CD14-positive monocyte (primary cell): Measurements from ENCODE around the gene SMARCAL1. TPM values are rescaled to one million over a fixed set of nuclear protein-coding genes. Genes with fewer than 3 reads are reported as not detected.

ENCODE experiments used
- DNase-seq, 3 donors: peaks; one replicate each; pipeline ENCODE4 v3.0.0-alpha.2; 2011 to 2022
- H2AFZ ChIP-seq: 2 replicates; pipeline ENCODE4 v1.6.0; 2012; ENCODE audit warnings: mild to moderate bottlenecking, low read depth, low read length, inconsistent platforms; ENCODE audit not compliant: insufficient read depth, poor library complexity, severe bottlenecking
- H3K27ac ChIP-seq, 2 donors: 1 replicate in 1 of 2; 2 replicates in 1 of 2; pipeline ENCODE4 v1.5.1; 2012 to 2013; ENCODE audit warnings: low read length in 2 of 2, control low read depth in 1 of 2, inconsistent platforms in 1 of 2, low read depth in 1 of 2, mild to moderate bottlenecking in 1 of 2
- H3K27me3 ChIP-seq, 2 donors: one replicate each; pipeline versions ENCODE4 v1.6.0 to v1.6.1; 2011 to 2013; ENCODE audit warnings: low read length in 2 of 2; ENCODE audit not compliant: control insufficient read depth in 2 of 2, insufficient read depth in 2 of 2
- H3K36me3 ChIP-seq, 2 donors: replicated peaks in 1 of 2; 1 replicate in 1 of 2; 2 replicates in 1 of 2; pipeline versions ENCODE4 v1.5.1 to v1.6.1; 2012 to 2013; ENCODE audit warnings: low read length in 2 of 2, control low read depth in 1 of 2, inconsistent platforms in 1 of 2, mild to moderate bottlenecking in 1 of 2; ENCODE audit not compliant: insufficient read depth in 2 of 2, control insufficient read depth in 1 of 2
- H3K4me1 ChIP-seq, 2 donors: 1 replicate in 1 of 2; 2 replicates in 1 of 2; pipeline versions ENCODE4 v1.5.1 to v1.6.1; 2012 to 2013; ENCODE audit warnings: low read length in 2 of 2, control low read depth in 1 of 2, inconsistent platforms in 1 of 2, mild to moderate bottlenecking in 1 of 2, moderate library complexity in 1 of 2; ENCODE audit not compliant: insufficient read depth in 2 of 2, control insufficient read depth in 1 of 2
- H3K4me2 ChIP-seq: replicated peaks from 2 replicates; pipeline ENCODE3; 2012; ENCODE audit warnings: low read length, moderate library complexity, mild to moderate bottlenecking; ENCODE audit not compliant: poor library complexity, severe bottlenecking; ENCODE audit errors: extremely low read depth
- H3K4me3 ChIP-seq, 3 experiments: fragments of 200-600 bp in 1 of 3; sonication (generic) in 1 of 3; replicated peaks in 1 of 3; 1 replicate in 2 of 3; 2 replicates in 1 of 3; pipeline ENCODE4 v1.5.1; 2011 to 2013; ENCODE audit warnings: low read length in 3 of 3, mild to moderate bottlenecking in 3 of 3, control low read depth in 2 of 3, low read depth in 2 of 3, inconsistent platforms in 1 of 3, moderate library complexity in 1 of 3
- H3K79me2 ChIP-seq: 2 replicates; pipeline ENCODE4 v1.6.0; 2012; ENCODE audit warnings: mild to moderate bottlenecking, control low read depth, inconsistent platforms, low read length, moderate library complexity; ENCODE audit not compliant: insufficient read depth
- H3K9ac ChIP-seq: 2 replicates; pipeline ENCODE4 v1.6.0; 2017; ENCODE audit warnings: low read length, mild to moderate bottlenecking; ENCODE audit not compliant: insufficient read depth, poor library complexity, severe bottlenecking
- H3K9me3 ChIP-seq, 2 donors: replicated peaks in 1 of 2; 1 replicate in 1 of 2; 2 replicates in 1 of 2; pipeline versions ENCODE4 v1.5.1 to v1.6.1; 2012 to 2013; ENCODE audit warnings: low read length in 2 of 2, control low read depth in 1 of 2; ENCODE audit not compliant: control insufficient read depth in 1 of 2, insufficient read depth in 1 of 2
- H4K20me1 ChIP-seq: 2 replicates; pipeline ENCODE4 v1.6.0; 2012; ENCODE audit warnings: mild to moderate bottlenecking, low read length, control low read depth, moderate library complexity; ENCODE audit not compliant: insufficient read depth
- H3K27ac Mint-ChIP-seq, 7 donors: one replicate each; pipeline ENCODE4 v1.8.0; 2020; ENCODE audit warnings: mild to moderate bottlenecking in 7 of 7, mixed read lengths in 7 of 7, moderate library complexity in 6 of 7, inconsistent platforms in 2 of 7
- H3K27me3 Mint-ChIP-seq, 3 donors: one replicate each; pipeline ENCODE4 v1.8.0; 2021 to 2022; ENCODE audit warnings: low read depth in 3 of 3, mild to moderate bottlenecking in 3 of 3, mixed read lengths in 3 of 3, moderate library complexity in 3 of 3, inconsistent platforms in 1 of 3
- H3K36me3 Mint-ChIP-seq, 2 donors: one replicate each; pipeline ENCODE4 v1.8.0; 2020; ENCODE audit warnings: mixed read lengths in 2 of 2, inconsistent platforms in 1 of 2, mild to moderate bottlenecking in 1 of 2
- H3K4me1 Mint-ChIP-seq: one replicate; pipeline ENCODE4 v1.8.0; 2020; ENCODE audit warnings: mild to moderate bottlenecking, mixed read lengths
- H3K4me3 Mint-ChIP-seq, 2 donors: one replicate each; pipeline ENCODE4 v1.8.0; 2020; ENCODE audit warnings: mild to moderate bottlenecking in 2 of 2, mixed read lengths in 2 of 2, moderate library complexity in 1 of 2
- H3K9me3 Mint-ChIP-seq, 7 donors: one replicate each; pipeline ENCODE4 v1.8.0; 2020 to 2022; ENCODE audit warnings: mixed read lengths in 7 of 7, mild to moderate bottlenecking in 6 of 7, moderate library complexity in 6 of 7, inconsistent platforms in 2 of 7
- CTCF ChIP-seq: fragments of 200-600 bp; IDR thresholded peaks from one replicate; pipeline ENCODE4 v1.8.0; 2022; ENCODE audit warnings: antibody characterized with exemption, mild to moderate bottlenecking
- WGBS: methylation state at CpG from one replicate; pipeline ENCODE4 v1.1.5; 2013; ENCODE audit warnings: missing lambda C conversion rate; ENCODE audit not compliant: insufficient coverage; 5-methylcytosine and 5-hydroxymethylcytosine counted together
- intact Hi-C, 2 donors: fragments of 100-400 bp; cut with micrococcal nuclease; formaldehyde crosslinking; loops; one replicate each; pipeline versions ENCODE4 v1.15.0 to v1.15.1; 2023
- polyA plus RNA-seq, 3 donors: library from polyadenylated mRNA; depleted of rRNA in 1 of 3; unstranded in 2 of 3; stranded (reverse) in 1 of 3; fragments of 300-500 nt in 2 of 3; fragments of >200 nt in 1 of 3; fragmentation: Illumina TruSeq in 2 of 3; gene quantifications; 1 replicate in 2 of 3; 2 replicates in 1 of 3; pipeline ENCODE4 v1.2.3, GENCODE V29; 2012 to 2021

Gene SMARCAL1
- polyA plus RNA-seq, 3 donors, result 10.5 to 13.3 (median 11.5) TPM

GRCh38 chr2:216428618-216429350, 16.5 kb downstream of the SMARCAL1 start:
- peaks cover 17 to 19% of the 10 kb centered on the region in 2 donors for H3K4me1 ChIP-seq
- H2AFZ ChIP-seq, result no peak overlapping the region
- Mint-ChIP-seq H3K9me3 (peaks cover 6 to 18% (median 12%) of the 10 kb centered on the region in 7 donors), H3K27me3 (peaks cover 0 to 1% (median 0%) of the 10 kb centered on the region in 3 donors), H3K27ac (peak overlapping the region in 4 of 7 donors; percentile 16 to 82 (median 80)), H3K36me3 (peaks cover 76 to 80% of the 10 kb centered on the region in 2 donors), H3K4me3 (no peak overlapping the region), H3K4me1 (peaks cover 21% of the 10 kb centered on the region)
- WGBS, result 47% methylated on average over 5 of the region's 6 CpGs
- peaks cover 64 to 81% of the 10 kb centered on the region in 2 donors for H3K36me3 ChIP-seq
- no peak overlapping the region for H3K4me2 ChIP-seq
- peak; percentile 20 to 23 (median 22) for DNase-seq
- intact Hi-C loops, result no loop called here
- H3K9ac ChIP-seq, result no peak overlapping the region
- H4K20me1 ChIP-seq, result no peaks in the 10 kb centered on the region
- H3K27me3 ChIP-seq, result no peaks in the 10 kb centered on the region
- H3K27ac ChIP-seq, result peak overlapping the region; percentile 6 to 24
- H3K79me2 ChIP-seq, result no peaks in the 10 kb centered on the region
- no peak overlapping the region for H3K4me3 ChIP-seq
- H3K9me3 ChIP-seq, result peaks cover 8 to 12% of the 10 kb centered on the region in 2 donors
- TF ChIP-seq CTCF, result no peak

GRCh38 chr2:216429428-216429827, 17.1 kb downstream of the SMARCAL1 start:
- H3K4me3 Mint-ChIP-seq, result no peak overlapping the region
- peaks cover 6 to 13% (median 10%) of the 10 kb centered on the region in 7 donors for H3K9me3 Mint-ChIP-seq
- H3K79me2 ChIP-seq, result no peaks in the 10 kb centered on the region
- H3K36me3 ChIP-seq, result peaks cover 64 to 80% of the 10 kb centered on the region in 2 donors
- H2AFZ ChIP-seq, result no peak overlapping the region
- H3K4me3 ChIP-seq, result no peak overlapping the region
- no peaks in the 10 kb centered on the region for H3K27me3 ChIP-seq
- WGBS, result no CpG with 5 or more reads among the region's 5 CpGs
- TF ChIP-seq CTCF, result no peak
- DNase-seq, result no peak
- peak overlapping the region in 1 of 2 donors; percentile 24 for H3K27ac ChIP-seq
- peaks cover 21% of the 10 kb centered on the region for H3K4me1 Mint-ChIP-seq
- intact Hi-C loops, result no loop called here
- peaks cover 8 to 10% of the 10 kb centered on the region in 2 donors for H3K9me3 ChIP-seq
- H4K20me1 ChIP-seq, result no peaks in the 10 kb centered on the region
- H3K27me3 Mint-ChIP-seq, result peaks cover 0 to 1% (median 0%) of the 10 kb centered on the region in 3 donors
- no peak overlapping the region for H3K9ac ChIP-seq
- H3K4me1 ChIP-seq, result peaks cover 17 to 19% of the 10 kb centered on the region in 2 donors
- peak overlapping the region in 3 of 7 donors; percentile 62 to 81 (median 68) for H3K27ac Mint-ChIP-seq
- peaks cover 76 to 79% of the 10 kb centered on the region in 2 donors for H3K36me3 Mint-ChIP-seq
- H3K4me2 ChIP-seq, result no peak overlapping the region
